ENCODE measurements around the gene WFDC1.
"Not testable (repeated sequence)": the region's sequence is repeated elsewhere in the genome, so short reads cannot be mapped to it uniquely, and the experiment has no call there.

WFDC1 gene

GRCh38 chr16:84330685-84331050 is 36.0 kb downstream of the WFDC1 start:
- DNase-seq: no peak

DNA sequence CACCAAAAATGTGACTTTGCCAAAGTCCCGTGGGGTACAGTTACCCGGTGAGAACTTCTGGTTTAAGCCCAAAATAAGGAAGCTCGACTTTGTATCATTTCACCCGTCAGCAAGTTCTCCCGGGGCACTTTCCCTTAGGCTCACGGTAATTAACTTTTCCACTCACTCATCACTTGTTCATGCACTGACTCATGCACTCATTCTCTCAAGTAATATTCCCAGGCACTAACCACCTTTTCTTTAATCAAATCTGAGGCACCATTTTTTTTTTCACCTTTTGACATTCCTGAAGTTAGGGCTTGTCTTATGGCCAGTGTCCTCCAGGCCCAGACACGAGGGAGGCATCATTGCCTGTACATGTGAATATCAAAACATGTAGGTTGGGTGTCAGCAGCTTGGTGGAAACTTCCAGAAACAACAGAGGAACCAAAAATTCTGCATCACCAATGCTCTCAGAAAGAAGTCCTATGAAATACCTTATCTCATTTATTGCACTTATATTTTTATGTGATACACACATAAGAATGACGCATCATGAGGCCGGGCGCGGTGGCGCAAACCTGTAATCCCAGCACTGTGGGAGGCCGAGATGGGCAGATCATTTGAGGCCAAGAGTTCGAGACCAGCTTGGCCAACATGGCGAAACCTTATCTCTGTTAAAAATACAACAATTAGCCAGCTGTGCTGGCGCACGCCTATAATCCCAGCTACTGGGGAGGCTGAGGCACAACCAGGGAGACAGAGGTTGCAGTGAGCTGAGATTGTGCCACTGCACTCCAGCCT is 37.5 kb downstream of the WFDC1 start:
- DNase-seq: no peak

- no peak for DNase-seq
Measured at GRCh38 chr16:84332975-84333684, 38.5 kb downstream of the WFDC1 start.

GRCh38 chr16:84334058-84334457 is 39.4 kb downstream of the WFDC1 start:
- no peak for DNase-seq

DNA sequence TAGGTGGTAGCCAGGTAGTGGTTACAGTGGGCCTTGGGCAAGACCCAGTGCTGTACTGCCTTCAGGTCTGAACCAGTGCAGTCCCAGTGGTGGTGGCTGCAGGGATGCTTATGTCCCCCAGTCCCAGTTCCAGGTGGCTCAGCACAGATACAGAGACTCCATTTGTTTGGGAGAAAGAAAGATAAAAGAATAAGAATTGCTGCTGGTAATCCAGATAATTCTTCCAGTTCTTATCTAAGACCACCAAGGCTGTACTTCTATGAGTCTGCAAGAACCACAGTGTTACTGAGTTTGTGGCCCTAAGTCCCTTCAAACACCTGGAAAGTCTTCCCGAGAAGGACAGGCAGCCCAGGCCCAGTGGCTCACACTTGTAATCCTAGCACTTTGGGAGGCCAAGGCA is 39.8 kb downstream of the WFDC1 start:
- no peak for DNase-seq

DNA sequence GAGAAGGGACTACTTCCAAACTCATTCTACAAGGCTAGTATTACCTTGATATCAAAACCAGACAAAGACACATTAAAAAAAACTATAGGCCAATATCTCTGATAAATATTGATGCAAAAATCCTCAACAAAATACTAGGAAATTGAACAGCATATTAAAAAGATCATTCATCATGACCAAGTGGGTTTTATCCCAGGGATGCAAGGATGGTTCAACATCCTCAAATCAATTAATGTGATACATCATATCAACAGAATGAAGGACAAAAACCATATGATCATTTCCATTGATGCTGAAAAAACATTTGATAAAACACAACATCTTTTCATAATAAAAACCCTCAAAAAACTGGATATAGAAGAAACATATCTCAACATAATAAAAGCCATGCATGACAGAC is 42.6 kb downstream of the WFDC1 start:
- DNase-seq: not testable (repeated sequence)

- no peak for DNase-seq
Measured at GRCh38 chr16:84339311-84339710, 44.6 kb downstream of the WFDC1 start.

DNA sequence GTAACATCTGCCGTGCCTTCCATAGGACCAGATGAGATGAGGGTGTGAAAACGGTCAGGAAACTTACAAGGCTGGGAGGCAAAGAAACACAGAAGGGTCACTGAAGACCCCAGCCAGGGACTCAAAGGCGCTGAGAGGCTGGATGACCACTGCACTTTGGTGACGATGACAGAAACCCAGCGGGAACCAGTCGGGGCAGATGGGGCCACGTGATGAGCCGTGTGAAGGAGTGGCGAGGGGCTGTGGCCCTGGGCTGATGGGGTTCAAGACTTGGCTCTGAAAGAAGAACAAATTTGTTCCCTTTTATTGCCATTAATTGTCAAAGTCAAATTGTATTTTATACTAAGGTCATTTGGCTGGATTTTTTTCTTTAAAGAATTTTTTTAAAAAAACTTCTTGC is 45.1 kb downstream of the WFDC1 start:
- no peak for DNase-seq

DNA sequence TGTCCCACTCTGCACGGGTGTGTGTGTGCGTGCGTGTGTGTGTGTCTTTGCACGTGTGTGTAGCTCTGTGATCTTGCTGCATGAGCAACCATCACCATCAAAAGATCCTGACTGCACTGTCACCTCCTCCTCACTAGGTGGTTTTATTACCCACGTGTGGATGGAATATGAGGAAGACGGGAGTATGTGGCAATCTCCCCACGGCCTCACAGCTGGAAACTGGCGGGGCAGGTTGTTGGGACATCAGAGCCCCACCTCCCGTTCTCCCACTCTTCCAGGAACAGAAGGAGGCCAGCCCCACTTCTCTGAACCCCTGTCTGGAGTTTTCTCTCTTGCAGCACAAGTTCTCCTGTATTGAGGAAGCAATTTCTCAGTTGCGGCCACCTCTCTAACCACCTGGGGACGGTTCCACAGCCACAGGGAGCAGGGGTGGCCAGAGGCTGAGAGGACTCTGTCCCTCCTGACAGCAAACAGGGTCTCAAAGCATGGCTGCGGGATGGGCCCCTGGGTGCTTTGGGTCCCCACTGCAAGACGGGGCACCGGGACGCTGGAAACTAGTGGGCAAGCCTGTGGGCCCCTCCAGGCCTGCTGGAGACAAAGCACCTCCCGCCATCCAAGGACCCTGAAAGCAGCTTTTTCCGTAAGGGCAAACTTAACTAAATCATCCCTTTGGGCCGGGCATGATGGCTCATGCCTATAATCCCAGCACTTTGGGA is 45.8 kb downstream of the WFDC1 start:
- no peak for DNase-seq

DNA sequence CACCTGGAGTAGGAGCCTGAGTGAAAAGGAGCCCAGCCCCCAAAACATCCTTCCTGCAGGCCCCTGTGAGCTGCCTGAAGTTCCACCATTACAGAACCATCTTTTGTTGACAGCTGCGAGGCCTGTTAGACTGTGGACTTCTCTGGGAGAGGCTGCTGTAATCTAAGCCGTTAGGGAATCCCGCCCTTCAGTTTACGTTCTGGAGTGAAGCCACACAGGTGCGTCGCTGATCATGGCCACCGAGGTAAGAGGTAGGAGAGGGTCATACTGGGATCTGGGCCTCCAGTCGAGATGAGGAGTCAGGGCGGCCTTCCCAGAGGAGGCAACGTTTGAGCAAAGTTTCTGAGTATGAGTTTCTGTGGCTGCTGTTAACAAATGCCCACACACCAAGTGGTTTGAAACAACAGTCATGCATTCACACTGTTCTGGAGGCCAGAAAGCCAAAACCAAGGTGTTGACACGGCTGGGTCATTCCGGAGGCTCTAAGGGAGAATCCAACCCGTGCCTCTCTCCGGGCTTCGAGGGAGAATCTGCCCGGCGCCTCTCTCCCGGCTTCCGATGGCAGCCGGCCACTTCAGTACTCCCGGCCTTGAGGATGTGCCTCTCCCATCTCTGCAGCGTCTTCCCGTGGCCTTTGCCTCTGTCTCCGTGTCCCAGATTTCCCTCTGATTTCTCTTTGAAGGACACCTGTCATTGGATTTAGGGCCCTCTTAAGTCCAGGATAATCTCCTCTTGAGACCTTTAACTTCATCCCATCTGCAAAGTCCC is 47.0 kb downstream of the WFDC1 start:
- DNase-seq: no peak

DNA sequence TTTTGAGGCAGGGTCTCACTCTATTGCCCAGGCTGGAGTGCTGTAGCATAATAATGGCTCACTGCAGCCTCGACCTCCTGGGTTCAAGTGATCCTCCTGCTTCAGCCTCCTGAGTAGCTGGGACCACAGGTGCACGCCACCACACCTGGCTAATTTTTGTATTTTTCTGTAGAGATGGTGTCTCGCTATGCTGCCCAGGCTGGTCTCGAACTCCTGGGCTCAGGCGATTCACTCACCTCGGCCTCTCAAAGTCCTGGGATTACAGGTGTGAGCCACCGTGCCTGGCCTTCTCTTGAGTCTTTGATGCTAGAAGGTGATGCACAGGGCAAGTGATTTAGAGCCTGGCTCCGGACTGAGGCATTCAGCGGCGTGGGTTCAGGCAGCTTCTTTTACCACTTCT is 49.1 kb downstream of the WFDC1 start:
- not testable (repeated sequence) for DNase-seq

DNA sequence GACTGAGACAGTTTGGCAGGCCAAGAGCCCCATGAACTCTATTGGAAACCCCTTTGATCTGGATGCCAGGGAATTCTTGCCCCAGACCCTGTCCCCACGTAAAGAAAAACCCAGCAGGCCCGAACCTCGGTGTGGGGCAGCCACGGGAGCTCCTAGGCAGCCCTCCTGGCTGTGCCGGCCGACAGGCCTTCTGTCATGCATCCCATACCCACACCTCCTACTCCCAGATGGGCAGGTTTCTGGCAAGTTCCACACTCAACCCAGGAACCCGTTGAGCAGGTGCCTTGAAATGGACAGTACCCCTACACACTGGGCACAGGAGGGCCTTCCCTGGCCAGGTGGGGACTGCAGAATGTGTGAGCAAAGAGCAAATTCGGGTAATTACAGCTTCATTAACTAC is 50.1 kb downstream of the WFDC1 start:
- no peak for DNase-seq

GRCh38 chr16:84347161-84347560 is 52.5 kb downstream of the WFDC1 start:
- no peak for DNase-seq

DNA sequence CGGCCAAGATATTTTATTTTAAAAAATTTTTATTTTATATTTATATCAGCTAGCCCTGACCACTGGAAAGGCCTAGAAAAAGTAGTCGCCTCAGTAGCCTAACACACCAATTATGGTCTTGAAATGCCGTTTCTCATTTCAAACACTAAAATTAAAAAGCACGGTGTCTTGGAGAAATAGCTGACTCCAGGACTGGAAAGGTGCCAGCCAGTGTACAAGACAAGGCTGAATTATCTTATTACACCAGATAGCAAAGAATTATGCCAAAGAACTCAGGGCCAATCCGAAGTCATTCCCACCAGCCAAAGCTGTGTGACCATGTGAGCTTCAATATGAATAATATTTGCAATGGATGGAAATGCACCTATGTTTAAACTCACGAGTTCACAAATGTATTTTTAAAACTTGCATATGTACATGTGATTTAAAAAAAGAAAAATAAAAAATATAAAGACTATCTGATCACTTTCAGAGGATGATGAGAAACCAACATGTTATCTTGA is 53.8 kb downstream of the WFDC1 start:
- DNase-seq: no peak

- DNase-seq: no peak
Measured at GRCh38 chr16:84349862-84350684, 55.4 kb downstream of the WFDC1 start.

DNA sequence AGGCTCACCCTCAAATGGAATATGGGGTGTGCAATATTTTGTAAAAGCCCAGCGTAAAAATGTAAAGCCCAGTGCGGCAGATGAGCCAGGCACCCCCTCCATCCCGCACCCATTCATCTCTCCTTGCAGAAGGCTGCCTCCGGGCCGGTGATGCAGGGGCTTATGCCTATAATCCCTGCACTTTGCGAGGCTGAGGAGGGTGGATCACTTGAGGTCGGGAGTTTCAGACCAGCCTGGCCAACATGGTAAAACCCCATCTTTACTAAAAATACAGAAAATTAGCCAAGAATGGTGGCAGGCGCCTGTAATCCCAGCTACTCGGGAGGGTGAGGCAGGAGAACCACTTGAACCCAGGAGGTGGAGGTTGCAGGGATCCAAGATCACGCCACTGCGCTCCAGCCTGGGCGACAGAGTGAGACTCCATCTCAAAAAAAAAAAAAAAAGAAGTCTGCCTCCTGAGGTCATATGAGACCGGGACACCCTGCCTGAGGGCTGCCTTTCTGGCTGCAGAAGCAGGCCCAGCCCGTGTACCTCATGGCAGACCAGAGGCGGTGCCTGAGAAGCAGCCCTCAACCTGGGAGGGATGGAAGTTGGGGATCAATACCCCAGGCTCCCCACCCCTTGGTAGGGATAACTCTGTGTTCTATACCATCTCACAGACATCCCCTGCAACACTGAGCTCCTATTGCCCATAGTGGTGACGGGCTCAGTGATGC is 56.2 kb downstream of the WFDC1 start:
- DNase-seq: no peak

- DNase-seq: no peak
Measured at GRCh38 chr16:84351630-84352029, 57.0 kb downstream of the WFDC1 start.

- DNase-seq: no peak
Measured at GRCh38 chr16:84354306-84354705, 59.6 kb downstream of the WFDC1 start.

DNA sequence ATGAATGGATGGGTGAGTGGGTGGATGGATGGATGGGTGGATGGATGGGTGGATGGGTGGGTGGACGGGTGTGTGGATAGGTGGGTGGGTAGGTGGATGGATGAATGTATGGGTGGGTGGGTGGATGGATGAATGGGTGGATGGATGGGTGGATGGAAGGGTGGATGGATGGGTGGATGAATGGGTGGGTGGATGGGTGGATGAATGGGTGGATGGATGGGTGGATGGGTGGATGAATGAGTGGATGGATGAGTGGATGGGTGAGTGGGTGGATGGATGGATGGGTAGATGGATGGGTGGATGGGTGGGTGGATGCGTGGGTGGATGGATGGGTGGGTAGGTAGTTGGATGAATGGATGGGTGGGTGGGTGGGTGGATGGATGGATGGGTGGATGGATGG is 60.5 kb downstream of the WFDC1 start:
- no peak for DNase-seq

DNA sequence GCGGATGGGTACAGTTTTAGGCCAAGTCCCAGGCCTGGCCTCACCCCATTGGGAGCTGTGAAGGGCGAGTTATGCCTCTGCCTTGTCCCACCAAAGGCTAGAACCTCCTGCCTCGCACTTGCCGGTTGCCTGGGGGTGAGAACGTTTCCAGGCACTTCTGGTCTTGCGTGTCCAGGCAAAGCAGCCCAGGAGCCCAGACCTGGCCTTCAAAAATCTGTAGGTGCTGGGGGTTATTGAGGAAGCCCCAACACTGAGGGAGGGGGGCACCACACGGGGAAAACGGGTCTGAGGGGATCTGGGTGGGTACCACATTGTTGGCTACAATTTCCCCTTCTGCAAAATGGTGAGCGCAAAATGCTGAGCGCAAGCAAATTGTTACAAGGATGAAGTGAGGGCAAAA is 61.5 kb downstream of the WFDC1 start:
- no peak for DNase-seq

DNA sequence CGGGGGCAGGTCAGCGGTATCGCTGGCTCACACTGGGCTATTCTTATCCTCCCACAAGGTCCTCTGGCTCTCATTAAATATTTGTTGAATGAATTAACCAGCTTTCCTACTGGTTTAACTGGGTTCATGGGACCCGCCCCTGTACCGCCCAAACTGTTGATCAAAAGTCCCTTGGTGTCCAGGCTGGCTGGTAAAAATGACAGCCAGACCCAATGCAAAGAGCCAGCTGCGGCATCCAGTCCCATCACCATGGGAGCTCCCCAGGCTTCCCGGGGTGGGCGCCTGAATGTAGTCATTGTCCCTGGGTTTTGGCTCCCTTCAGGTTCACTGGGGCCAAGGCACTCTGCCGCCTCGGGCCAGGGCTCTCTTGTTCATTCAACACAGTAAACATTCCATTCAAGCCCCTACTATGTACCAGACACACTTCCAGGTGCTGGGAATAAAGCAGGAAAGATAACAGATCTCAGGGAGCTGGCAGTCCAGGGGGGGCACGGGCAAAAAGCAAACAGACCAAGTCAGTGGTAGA is 62.0 kb downstream of the WFDC1 start:
- no peak for DNase-seq

All from CD4-positive, alpha-beta T cell treated with Interleukin-21 for 1 hour (primary cell).